ENCODE measurements around the gene NPIPB5. TPM values are rescaled to one million over a fixed set of nuclear protein-coding genes. Genes with fewer than 3 reads are reported as not detected.

Gene NPIPB5
- polyA plus RNA-seq, 1 donor: 199 TPM

Other genes with a start within 250 kb of the NPIPB5 start
- 54.8 TPM for gene POLR3E, start 213.5 kb upstream of the NPIPB5 start, polyA plus RNA-seq
- 41.1 TPM for gene CDR2, start 136.3 kb upstream of the NPIPB5 start, polyA plus RNA-seq